Measurements from ENCODE around the gene EHBP1L1.

EHBP1L1 gene

DNA sequence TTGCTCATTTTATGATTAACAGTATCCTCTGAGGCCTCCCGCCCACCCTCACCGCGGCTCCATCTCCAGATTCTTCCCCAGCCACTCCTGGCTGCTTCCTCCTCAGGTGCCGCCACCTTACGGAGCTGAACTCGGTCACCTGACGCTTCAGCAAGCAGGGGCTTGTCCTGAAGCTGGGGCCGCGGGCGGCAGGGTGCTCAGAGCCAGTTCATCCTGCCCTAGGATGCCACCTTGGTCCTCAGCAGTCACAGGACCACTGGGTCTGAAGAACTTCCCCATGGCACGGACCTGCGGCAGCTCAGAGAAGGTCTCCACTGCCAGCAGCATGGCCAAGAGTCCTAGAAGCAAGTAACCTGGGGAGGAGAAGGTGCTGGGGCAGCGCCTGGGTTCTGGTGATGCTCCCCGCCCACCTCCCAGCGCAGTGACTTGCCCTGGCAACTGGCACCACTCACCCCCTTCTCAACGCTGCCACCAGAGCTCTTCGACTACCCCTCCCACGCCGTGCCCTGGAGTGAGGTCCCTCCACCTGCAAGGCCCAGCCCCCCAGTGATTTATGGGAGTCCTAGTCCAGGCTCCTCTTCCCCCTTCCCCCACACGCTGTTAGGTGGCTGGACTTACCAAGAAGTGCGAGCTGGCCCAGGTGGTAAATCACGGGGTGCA is 17.1 kb downstream of the EHBP1L1 start:
- no peak for DNase-seq (ENCODE audit: extremely low read depth in 1 of 2, low read depth in 1 of 2)

- no peak for DNase-seq (ENCODE audit: extremely low read depth in 1 of 2, low read depth in 1 of 2)
Measured at GRCh38 chr11:65593518-65594414, 17.9 kb downstream of the EHBP1L1 start.

DNA sequence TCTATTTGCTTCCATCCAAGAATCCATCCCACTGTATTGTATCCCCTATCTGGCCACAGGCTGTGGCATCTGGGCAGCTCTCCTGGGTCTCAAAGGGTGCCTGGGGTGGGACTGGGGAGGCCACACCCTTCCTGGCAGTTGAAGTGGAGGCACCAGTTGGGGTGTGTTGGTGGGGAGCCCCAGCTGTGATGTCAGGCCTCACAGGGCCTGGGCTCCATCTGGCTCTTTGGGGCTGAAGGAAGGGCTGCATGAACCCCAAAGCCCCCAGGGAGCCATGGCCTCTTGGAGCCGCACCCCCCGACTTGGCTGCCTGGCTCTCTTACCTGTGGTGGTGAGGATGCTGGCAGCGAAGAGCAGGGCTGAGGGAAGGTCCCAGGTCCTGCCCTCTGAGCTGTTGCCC is 19.3 kb downstream of the EHBP1L1 start:
- no peak for DNase-seq (ENCODE audit: extremely low read depth in 1 of 2, low read depth in 1 of 2)

GRCh38 chr11:65595543-65596281 is 19.9 kb downstream of the EHBP1L1 start, which contains the start of gene KCNK7:
KCNK7 (minus strand) TSS chr11:65595800; CDS start chr11:65595772, 28 bp downstream.
- no peak for DNase-seq (ENCODE audit: extremely low read depth in 1 of 2, low read depth in 1 of 2)

DNA sequence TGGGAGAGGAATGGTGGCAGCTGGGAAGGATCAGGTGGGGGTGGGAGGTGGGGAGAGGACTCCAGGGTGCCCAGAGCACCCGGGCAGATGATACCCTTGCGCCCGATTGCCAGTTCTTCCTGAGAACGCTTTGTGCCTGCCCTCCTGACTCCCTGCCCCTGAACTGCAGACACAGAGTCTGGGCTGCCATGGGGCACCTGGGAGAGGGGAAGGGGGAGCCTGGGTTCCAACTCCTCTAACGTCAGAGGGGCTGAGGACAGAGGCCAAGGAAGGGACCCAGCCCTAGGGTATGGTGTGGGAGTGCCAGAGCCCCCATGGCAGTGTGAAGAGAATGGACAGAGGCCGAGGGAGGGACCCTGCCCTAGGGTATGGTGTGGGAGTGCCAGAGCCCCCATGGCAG is 20.7 kb downstream of the EHBP1L1 start:
- DNase-seq (ENCODE audit: extremely low read depth in 1 of 2, low read depth in 1 of 2), result no peak

- DNase-seq (ENCODE audit: extremely low read depth in 1 of 2, low read depth in 1 of 2), result no peak
Measured at GRCh38 chr11:65598258-65598699, 22.4 kb downstream of the EHBP1L1 start.

DNA sequence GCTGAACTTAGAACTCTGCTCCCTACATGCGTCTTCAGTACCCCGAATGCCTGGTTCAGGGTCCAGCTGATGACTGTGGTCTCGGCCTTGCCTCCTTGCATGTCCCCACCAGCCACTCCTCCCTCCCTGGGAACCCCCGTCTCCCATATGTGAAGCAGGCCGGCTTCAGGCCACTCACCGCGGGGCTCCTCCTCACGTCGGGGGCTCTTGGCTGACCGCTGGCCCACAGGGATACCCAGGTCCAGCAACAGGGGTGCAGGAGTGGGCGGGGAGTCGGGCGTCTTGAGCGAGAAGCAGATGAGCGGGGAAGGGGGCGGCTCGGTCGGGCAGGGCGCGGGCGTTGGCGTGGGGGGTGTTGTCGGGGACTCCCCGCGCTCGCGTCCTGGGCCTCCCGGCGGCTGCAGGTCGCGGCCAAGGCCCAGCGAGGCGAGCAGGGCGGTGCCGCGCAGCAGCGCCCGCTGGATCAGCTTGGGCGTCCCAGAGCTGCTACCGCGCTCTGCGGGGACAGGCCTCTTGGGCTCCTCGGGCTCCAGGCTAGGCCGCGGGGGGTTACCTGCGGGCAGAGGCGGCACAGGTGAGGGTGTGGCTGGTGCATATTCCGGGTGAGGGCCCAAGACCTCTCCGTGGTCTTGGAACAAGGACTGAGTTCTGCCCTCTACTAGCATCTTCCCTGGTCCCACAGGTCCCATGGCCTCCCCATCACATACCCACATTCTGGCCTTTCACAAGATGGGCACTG is 23.5 kb downstream of the EHBP1L1 start:
- DNase-seq (ENCODE audit: extremely low read depth in 1 of 2, low read depth in 1 of 2), result no peak

GRCh38 chr11:65599955-65600246 is 24.0 kb downstream of the EHBP1L1 start:
- DNase-seq (ENCODE audit: extremely low read depth in 1 of 2, low read depth in 1 of 2), result no peak

- DNase-seq (ENCODE audit: extremely low read depth in 1 of 2, low read depth in 1 of 2), result no peak
Measured at GRCh38 chr11:65604258-65604657, 28.4 kb downstream of the EHBP1L1 start.

DNA sequence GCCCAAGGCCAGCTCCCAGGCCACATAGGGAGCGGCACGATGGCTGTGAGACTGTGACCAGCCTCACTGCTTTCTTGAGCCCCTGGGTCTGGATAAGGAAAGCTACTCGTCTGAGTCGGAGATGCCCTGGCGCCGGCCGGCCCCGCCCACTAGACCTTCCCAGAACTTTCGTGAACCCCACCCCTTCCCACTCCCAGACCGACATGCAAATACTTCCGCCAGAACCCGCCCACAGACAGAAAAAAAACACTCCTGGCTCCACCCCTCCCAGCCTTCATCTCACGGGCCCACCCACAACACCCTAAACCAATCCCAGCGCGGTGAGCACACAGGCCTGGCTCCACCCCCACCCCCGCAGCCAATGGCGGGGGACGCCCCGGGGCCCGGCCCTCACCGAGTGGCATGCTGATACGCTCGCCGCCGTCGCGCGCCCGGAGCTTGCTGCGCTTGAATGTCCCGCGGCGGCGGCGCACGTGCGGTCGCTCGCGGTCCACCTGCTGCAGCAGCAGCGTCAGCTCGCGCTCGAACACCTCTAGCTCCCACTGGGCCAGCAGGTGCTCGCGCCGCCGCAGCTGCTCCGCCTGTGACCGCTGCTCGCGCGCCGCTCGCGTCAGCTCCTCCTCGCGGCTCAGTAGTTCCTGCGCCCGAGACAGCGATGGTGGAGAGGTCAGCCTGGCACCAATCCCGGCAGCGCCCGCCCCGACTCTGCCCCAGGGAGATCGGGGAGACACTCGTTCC is 31.2 kb downstream of the EHBP1L1 start:
- no peak for DNase-seq (ENCODE audit: extremely low read depth in 1 of 2, low read depth in 1 of 2)

DNA sequence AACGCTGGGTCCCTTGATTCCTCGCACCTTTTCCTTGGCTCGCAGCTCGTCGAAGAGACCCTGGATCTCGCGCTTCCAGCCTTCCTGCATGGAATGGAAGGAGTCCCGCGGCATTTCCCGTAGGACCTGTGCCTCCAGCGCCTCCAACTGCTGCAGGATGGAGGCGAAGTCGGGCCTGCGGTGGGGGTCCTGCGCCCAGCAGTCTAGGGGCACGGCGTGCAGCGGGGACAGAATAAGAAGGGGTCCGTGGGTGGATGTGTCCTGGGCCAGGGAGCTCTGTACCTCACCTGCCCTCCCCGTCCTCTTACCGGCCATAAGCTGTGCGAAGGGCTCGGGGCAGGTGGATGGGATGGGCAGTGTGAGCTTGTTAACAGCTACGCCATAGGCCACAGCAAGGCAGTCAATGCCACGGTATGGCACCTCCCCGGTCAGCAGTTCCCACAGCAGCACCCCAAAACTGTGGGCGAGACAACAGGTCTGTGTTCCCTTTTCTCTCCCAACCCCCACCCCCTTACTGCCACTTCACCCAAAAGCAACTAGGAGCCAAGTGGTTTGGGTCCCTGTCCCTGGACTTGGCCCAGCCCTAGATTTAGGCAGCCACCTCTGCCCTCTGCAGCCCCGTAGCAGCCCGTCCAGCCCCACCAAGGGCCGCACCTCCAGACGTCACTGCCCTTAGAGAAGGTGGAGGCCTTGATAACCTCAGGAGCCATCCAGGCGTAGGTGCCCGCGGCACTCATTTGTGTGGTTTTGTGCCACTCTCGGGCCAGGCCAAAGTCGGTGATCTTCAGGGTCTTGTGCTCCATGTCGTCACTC is 32.0 kb downstream of the EHBP1L1 start:
- no peak for DNase-seq (ENCODE audit: extremely low read depth in 1 of 2, low read depth in 1 of 2)

DNA sequence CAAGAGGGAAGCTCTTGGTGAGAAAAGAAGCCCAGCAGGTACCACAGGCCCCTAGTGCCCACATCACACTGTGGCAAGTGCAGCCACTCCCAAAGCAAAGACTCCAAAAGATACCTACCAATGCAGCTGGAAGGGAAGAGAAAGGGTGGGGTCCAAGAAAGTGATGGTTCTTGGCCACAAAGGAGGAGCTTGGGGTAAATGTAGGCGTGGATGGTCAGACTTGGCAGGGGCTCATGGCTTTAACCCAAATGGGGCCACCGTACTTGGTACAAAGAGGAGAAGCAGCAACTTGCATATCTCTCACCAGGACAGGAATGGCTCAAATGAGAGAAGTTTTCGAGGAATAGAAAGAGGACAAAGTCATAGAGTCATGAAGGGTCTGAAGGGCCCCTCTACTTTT is 33.4 kb downstream of the EHBP1L1 start:
- no peak for DNase-seq (ENCODE audit: extremely low read depth in 1 of 2, low read depth in 1 of 2)

GRCh38 chr11:65609665-65610064 is 33.8 kb downstream of the EHBP1L1 start:
- DNase-seq (ENCODE audit: extremely low read depth in 1 of 2, low read depth in 1 of 2), result no peak

DNA sequence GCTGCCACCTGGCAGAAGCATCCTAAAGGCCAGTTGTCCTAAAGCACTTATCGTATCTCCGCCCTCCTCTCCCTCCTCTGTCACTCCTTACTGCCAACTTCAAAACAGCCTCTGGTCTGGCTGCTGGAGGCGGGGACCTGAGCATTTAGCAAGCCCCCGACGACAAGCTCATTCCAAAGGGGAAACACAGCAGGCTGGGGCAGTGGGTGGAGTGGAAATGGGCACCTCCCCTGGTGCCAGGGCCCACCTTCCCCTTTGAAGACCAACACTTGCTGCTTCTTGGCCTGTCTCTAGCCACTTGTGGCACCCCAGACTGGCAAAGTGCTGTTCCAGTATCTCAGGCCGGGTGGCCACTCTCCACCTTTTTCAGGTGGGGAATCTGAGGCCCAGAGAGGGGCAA is 34.6 kb downstream of the EHBP1L1 start:
- no peak for DNase-seq (ENCODE audit: extremely low read depth in 1 of 2, low read depth in 1 of 2)

DNA sequence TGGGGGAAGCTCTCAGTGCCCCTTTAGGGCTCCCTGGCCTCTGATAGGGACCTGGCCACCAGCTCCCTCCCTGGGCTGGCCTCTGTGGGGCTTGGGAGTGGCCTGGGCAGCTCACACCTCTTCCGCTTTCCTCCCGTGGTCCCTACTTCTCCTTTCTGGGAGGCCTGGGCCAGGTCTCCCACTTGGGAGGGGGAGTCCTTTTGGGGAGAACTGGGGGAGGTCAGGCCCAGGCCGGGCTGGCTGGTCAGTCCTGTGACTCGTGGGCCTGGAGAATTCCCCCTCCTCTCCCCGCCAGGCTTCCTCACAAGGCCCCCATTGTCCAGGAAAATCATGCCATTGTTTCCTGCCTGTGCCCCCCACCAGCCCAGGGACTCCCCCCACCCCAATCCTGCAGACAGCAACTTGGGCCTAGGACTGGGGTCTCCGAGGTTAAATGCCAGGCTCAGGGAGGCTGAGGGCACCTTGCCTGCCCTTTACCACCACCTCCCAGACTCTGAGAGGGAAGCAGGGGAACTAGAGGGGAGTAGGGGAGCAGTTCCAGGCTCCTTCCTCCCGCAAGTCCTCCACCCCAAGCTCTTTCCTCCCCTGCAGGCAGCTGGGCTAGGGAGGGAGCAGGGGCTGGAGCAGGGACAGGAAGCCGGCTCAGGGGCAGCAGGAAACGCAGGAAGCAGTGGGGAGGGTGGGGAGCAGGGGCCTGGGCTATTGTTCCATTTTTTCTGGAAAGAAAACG is 35.3 kb downstream of the EHBP1L1 start:
- DNase-seq (ENCODE audit: extremely low read depth in 1 of 2, low read depth in 1 of 2), result no peak

DNA sequence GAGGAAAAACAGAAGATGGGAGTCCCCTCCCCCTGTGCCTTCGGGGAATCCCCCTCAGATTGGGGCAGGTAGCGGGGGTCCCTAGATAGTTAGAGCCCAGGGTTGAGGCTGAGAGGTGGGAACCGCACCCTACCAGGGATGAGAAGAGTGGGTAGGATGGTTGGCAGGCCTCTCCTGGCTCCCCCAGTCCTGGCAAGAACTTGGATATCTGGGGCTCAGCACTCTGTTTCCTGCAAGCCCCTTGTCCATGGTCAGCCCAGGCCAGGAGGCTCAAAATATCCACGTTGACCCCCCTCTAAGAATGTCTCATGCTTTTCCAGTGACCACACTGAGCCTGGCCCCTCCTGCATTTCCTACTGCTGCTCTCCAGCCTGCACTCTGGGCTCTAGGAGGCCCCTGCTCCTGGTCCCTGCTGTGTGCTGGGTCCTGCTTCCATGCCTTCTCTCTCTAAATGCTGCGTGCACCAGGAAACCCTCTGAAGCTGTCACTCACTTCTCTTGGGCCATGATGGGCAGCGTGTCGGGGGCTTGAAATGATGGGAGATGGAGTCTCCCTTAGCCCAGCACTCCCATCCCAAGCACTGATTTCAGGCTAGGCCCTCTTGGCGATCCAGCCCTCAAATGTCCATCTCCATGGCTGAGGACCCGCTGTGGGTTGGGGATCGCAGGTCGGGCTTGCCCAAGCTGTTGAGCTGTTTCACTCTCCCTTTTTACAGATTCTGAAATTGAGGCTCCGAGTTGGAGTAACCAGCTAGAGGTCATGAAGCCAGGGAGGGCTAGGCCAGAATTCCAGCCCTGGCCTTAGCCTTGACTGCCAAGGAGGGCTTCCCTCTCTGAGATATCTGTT is 36.1 kb downstream of the EHBP1L1 start:
- DNase-seq (ENCODE audit: extremely low read depth in 1 of 2, low read depth in 1 of 2), result no peak

DNA sequence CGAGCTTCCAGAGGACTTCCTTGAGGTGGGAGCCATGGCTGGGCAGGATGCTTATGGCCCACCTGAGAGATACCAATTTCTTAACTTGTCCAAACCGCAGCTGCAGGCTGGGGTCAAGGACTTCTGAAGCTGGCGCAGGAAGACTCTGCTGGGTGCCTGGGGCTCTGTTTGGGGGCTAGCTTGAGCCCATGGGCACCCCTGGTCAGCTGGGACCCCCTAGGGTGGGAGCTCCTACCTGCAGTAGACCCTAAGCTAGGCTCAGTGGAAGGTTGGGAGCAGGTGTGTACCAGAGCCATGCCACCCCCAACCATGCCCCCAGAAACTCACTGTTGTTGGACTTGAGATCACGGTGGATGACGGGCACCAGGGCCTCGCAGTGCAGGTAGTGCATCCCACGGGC is 36.8 kb downstream of the EHBP1L1 start:
- DNase-seq (ENCODE audit: extremely low read depth in 1 of 2, low read depth in 1 of 2), result no peak
